Astrocyte (in vitro differentiated cells and primary cell): Measurements from ENCODE around the gene CCT8.

Experiments
- CTCF ChIP-seq: IDR thresholded peaks from 2 replicates; pipeline ENCODE4 v1.5.1; 2011; ENCODE audit warnings: low read depth, mild to moderate bottlenecking, inconsistent platforms, low read length, moderate library complexity; ENCODE audit not compliant: insufficient read depth
- EZH2 ChIP-seq: IDR thresholded peaks from 2 replicates; pipeline ENCODE4 v1.6.1; 2012; ENCODE audit warnings: mild to moderate bottlenecking, low read length, inconsistent platforms; ENCODE audit not compliant: insufficient read depth

DNA sequence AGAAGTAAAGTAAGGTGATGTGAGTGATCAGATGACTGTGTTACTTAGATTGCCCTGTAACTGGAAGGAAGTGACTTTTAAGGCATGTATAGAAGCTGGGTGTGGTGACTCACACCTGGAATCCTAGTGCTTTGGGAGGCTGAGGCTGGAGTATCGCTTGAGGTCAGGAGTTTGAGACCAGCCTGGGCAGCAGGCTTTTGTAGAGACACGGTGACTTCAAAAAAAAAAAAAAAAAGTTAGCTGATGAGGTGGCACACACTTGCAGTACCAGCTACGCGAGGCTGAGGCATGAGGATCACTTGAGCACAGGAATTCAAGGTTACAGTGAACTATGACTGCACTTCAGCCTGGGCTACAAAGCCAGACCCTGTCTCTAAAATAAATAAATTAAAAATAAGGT is 51.3 kb downstream of the CCT8 start:
- no peak for TF ChIP-seq CTCF
- no peak for TF ChIP-seq EZH2
